ENCODE results near the gene MAPK4.

Gene MAPK4

GRCh38 chr18:50721451-50722120, 161.7 kb downstream of the MAPK4 start:
- no peak for DNase-seq (ENCODE audit: low read depth)

GRCh38 chr18:50722311-50722710, 162.4 kb downstream of the MAPK4 start:
- no peak for DNase-seq (ENCODE audit: low read depth)

- no peak for DNase-seq (ENCODE audit: low read depth)
Measured at GRCh38 chr18:50724751-50725151, 164.9 kb downstream of the MAPK4 start.

- DNase-seq (ENCODE audit: low read depth), result no peak
Measured at GRCh38 chr18:50726960-50727589, 167.2 kb downstream of the MAPK4 start.

- no peak for DNase-seq (ENCODE audit: low read depth)
Measured at GRCh38 chr18:50727721-50728471, 168.0 kb downstream of the MAPK4 start.

- no peak for DNase-seq (ENCODE audit: low read depth)
Measured at GRCh38 chr18:50729376-50729775, 169.5 kb downstream of the MAPK4 start.

- DNase-seq (ENCODE audit: low read depth), result no peak
Measured at GRCh38 chr18:50729986-50730385, 170.1 kb downstream of the MAPK4 start.

GRCh38 chr18:50734342-50734741, 174.5 kb downstream of the MAPK4 start:
- no peak for DNase-seq (ENCODE audit: low read depth)

GRCh38 chr18:50734886-50735285, 175.0 kb downstream of the MAPK4 start:
- no peak for DNase-seq (ENCODE audit: low read depth)

- DNase-seq (ENCODE audit: low read depth), result no peak
Measured at GRCh38 chr18:50737127-50737526, 177.2 kb downstream of the MAPK4 start.

- DNase-seq (ENCODE audit: low read depth), result no peak
Measured at GRCh38 chr18:50738098-50738757, 178.3 kb downstream of the MAPK4 start.

GRCh38 chr18:50742952-50743351, 183.1 kb downstream of the MAPK4 start:
- no peak for DNase-seq (ENCODE audit: low read depth)

- no peak for DNase-seq (ENCODE audit: low read depth)
Measured at GRCh38 chr18:50744253-50744652, 184.4 kb downstream of the MAPK4 start.

- DNase-seq (ENCODE audit: low read depth), result no peak
Measured at GRCh38 chr18:50745945-50746344, 186.1 kb downstream of the MAPK4 start.

- DNase-seq (ENCODE audit: low read depth), result no peak
Measured at GRCh38 chr18:50747849-50748242, 188.0 kb downstream of the MAPK4 start.

- no peak for DNase-seq (ENCODE audit: low read depth)
Measured at GRCh38 chr18:50748243-50749229, 188.6 kb downstream of the MAPK4 start.

GRCh38 chr18:50749421-50749820, 189.5 kb downstream of the MAPK4 start:
- DNase-seq (ENCODE audit: low read depth), result no peak

- DNase-seq (ENCODE audit: low read depth), result no peak
Measured at GRCh38 chr18:50749945-50750344, 190.1 kb downstream of the MAPK4 start.

- no peak for DNase-seq (ENCODE audit: low read depth)
Measured at GRCh38 chr18:50750546-50750945, 190.7 kb downstream of the MAPK4 start.

- DNase-seq (ENCODE audit: low read depth), result no peak
Measured at GRCh38 chr18:50751490-50751889, 191.6 kb downstream of the MAPK4 start.

GRCh38 chr18:50751947-50752346, 192.1 kb downstream of the MAPK4 start:
- DNase-seq (ENCODE audit: low read depth), result no peak

All from stimulated activated CD8-positive, alpha-beta memory T cell treated with anti-CD3 and anti-CD28 coated beads, Interleukin-12 subunit alpha, Interleukin-12 subunit beta, amount 100 ng/mL, for 1 hour (primary cell).